GM19452 (cell line): ENCODE data around the gene OR7A10.
"Not testable (repeated sequence)": the region's sequence is repeated elsewhere in the genome, so short reads cannot be mapped to it uniquely, and the experiment has no call there.

Source experiments
- ATAC-seq: cut with Tn5 transposase; IDR thresholded peaks from one replicate; pipeline ENCODE4 v1.9.1; 2021; ENCODE audit not compliant: unreplicated experiment

OR7A10 gene

GRCh38 chr19:14796021-14796420, 52.7 kb downstream of the OR7A10 start:
- no peak for ATAC-seq

DNA sequence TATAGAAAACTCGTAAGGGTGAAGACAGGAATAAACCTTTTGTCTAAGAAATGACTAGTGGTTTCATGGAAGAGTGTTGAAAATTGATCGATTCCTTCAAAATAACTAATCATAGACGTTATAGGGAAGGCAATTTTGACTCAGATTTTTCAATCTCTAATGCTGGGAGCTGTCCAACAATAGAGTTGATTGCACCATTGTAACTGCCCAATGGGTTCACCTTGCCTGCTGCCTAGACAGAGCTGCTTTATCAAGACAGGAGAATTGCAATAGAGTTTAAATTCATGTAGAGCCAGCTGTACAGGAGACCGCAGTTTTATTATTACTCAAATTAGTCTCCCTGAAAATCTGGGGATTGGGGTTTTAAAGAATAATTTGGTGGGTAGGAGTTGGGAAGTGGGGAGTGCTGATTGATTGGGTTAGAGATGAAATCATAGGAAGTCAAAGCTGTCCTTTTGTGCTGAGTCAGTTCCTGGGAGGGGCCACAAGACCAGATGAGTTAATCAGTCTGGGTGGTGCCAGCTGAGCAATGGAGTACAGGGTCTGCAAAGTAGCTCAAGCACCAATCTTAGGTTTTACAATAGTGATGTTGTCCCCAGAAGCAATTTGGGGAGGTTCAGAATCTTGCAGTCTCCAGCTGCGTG, 53.5 kb downstream of the OR7A10 start:
- ATAC-seq, result no peak

DNA sequence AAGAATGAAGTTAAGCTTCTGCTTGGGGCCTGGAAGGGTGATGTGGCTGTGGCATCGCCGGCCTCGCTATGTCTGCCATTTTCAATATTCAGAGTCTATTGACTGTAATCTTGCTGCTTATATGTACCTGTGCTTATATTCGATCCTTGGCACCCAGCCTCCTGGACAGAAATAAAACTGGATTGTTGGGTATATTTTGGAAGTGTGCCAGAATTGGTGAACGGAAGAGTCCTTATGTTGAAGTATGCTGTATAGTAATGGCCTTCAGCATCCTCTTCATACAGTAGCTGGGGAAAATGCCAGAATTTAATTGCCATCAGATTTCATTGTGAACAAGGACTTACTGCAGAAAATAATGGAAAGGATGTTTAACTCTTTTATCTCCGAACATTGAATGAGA, 56.5 kb downstream of the OR7A10 start:
- ATAC-seq, result not testable (repeated sequence)
